Stimulated activated CD8-positive, alpha-beta memory T cell treated with anti-CD3 and anti-CD28 coated beads, Interleukin-15, amount 100 ng/mL, for 4 hours (primary cell): Measurements from ENCODE around the gene SETD5.
"Not testable (repeated sequence)": the region's sequence is repeated elsewhere in the genome, so short reads cannot be mapped to it uniquely, and the experiment has no call there.

ENCODE experiments used
- DNase-seq, 2 donors: peaks; one replicate each; pipeline ENCODE4 v3.0.0-alpha.2; 2020; ENCODE audit warnings: low read depth in 2 of 2

Gene SETD5

DNA sequence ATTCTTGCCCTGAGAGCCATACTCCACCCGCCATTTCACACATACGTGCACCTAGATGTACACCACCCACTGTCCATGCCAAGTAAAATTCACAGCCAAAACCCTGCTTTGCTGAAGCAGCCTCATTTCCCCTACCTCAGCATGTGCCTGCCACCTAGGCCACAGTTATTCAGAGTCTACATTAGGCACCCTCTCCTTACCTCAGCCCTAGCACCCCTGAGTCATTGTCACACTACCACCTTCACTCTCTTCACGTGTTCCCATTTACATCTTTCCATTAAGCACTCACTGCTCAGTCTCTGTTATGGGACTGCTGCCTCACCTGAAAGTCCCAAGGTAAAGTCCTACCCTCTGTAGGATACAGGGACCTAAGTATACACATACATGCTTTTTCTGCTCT lies 70.0 kb downstream of the SETD5 start:
- DNase-seq = no peak

DNA sequence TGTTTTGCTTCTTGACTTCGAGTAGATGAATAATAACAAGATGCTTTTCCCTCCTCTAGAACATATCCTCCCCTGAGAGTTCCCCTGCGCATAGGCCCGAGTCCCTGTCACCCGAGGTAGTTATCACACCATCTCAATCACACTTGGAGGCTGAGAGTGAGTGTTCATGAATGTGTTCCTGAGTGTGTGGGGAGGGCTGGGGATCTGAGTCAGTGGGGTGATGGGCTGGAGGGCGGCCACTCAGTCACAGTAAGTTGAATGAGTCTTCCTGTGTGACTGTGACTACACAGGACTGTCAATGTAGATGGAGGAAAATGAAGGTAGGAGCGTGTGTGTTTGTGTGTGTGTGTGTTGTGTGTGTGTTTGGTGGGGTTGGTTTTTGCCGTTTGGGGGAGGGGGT lies 71.0 kb downstream of the SETD5 start:
- DNase-seq = peak in 1 of 2 donors; percentile 2

DNA sequence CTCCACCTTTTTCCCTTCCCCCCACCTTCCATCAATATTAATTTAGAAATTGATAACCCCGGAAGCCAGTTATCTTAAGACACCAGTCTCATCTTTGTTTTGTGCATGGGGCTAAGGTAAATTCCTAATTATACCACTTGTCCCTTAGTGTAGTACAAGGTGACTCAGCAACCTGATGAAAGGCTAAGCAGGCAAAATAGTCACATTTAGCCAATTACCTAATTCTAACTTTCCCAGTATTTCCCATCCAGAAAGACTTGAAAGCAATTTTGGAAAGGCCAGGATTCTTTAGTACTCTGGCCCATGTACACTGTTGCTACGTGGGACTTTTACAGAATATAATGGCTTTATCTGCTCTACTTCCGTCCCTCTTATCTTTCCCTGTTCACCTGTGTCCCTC lies 72.6 kb downstream of the SETD5 start:
- no peak for DNase-seq

DNA sequence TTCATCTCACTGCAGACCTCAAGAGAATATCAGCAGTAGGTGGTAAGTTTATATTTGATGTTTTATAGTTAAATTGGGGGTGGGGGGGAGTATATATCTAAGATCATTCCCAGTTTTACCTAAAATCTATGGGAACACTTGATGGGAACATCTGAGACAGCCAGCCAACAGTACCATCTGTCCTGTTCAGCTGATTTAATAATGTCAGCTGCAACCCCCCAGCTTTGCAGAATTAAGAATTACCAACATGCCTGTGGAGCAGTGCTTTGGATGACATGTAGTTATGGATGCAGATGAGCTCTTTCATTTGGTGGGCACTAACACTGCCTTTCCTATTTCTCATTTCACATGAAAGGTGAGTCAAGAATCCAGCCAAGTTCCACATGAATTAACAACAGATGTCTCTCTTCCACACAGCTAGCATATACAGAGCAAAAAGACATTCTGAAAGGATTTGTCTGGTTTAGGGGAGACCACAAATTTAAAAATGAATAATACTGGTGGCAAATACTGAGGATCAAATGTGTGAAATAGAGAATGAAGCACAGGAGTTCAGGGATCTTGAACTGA lies 76.2 kb downstream of the SETD5 start:
- DNase-seq = no peak

DNA sequence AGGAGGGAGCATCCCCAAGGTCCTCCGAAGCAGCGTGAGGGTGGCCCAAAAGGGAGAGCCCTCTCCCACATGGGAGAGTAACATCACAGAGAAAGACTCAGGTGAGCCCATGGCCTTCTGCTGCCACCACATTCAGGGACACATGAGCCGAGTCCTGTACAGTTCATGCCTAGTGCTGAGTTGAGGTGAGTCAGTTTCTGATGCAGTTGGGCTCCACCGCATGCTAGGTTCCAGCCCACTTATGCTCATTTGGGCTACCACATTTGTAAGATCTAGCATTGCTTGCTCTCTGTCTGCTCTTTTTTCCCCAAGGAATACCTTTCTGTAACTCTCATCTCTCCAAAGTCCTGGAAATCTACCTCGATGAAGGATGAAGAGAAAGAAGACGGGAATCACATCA lies 77.1 kb downstream of the SETD5 start:
- DNase-seq = no peak

DNA sequence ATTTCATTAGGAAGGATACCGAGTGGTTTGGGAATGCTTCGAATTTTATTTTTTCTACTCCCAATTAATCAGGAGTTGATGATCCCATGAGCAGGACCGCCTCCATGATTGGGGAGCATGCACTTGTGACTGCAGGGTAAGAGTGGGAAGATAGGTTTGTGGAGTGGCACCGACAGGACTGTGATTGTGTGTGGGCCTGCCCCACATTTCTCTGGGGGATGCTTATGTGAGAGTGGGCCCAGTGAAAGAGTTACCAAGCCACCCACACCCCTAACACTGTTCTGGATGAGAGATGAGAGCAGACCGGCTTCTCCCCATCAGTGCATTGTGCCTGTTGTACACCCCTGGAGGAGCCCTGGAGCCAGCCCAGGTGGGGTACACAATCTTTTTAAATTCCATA lies 79.5 kb downstream of the SETD5 start:
- DNase-seq = no peak

DNA sequence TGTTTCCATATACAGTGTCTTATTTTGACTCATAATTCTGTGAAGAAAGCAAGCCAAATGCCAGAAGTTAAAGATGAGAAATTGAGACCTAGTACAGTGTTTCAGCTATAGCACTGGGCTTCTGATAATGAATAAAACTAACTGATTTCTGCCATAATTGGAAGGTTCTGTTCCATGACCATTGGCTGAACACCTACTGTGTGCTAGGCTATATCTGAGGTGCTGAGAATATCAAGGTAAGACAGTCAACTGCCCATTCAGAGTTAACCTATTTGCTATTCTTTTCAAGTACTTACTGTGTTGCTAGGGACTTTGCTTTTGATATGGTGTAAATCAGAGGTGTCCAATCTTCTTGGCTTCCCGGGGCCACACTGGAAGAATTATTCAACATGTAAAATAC lies 82.8 kb downstream of the SETD5 start:
- DNase-seq = no peak

DNA sequence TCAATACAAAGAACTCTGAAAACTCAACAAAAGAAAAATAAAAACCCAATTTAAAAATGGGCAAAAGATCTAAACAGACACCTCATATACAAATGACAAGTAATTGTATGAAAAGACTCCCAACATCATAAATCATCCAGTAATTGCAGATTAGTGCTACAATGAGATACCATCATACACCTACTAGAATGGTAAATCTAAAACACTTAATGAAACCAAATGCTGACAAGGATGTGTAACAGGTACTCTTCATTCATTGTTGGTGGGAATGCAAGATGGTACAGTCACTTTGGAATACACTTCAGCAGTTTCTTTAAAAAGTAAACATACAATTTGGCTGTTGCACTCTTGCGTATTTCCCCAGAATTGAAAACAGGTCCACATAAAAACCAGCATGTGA lies 87.8 kb downstream of the SETD5 start:
- no peak for DNase-seq

DNA sequence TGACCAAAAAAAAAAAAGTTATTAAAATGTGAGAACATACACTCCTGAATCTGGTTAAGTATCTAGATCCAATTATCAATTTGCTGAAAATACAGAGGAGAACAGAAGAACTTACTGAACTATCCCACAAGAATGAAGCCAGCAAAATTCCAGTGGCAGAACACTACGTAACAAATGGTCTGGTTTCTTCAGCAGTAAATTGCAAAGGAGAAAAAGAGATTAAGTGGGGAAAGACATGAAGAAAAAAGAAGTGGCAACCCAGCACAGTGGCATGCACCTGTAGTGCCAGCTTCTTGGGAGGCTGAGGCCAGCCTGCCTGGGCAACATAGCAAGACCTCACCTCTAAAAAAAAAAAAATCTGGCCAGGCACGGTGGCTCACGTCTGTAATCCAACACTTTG lies 94.1 kb downstream of the SETD5 start:
- DNase-seq = no peak

DNA sequence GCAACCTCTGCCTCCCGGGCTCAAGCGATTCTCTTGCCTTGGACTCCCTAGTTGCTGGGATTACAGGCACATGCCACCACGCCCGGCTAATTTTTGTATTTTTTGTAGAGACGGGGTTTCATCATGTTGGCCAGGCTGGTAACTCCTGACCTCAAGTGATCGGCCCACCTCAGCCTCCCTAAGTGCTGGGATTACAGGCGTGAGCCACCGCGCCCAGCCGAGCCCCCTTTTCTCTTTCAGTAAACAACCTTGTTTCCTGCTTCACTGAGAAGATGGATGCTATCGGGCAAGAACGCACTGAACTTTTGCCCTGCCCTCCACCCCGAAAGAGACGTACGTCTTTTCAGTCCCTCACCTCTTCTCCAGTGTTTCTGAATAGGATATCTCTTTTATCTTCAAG lies 96.6 kb downstream of the SETD5 start:
- not testable (repeated sequence) for DNase-seq

DNA sequence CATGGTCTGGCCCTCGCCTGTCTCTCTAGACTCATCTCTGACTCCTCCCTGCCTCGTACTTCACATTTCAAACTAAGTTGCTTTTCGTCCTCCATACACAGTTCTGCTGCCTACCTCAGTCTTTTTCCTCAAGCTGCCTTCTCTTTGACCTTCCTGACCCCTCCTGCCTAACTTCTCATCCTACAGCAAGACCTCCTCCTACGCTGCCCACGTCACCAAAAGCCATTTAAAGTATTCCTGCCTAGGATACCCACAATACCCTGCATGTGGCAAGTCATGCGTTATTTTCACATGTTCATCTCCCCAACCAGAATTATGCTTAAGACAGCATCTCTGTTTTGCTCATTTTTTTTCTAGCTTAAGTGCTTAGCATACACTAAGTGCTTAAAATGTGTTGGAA lies 99.5 kb downstream of the SETD5 start:
- DNase-seq = no peak

DNA sequence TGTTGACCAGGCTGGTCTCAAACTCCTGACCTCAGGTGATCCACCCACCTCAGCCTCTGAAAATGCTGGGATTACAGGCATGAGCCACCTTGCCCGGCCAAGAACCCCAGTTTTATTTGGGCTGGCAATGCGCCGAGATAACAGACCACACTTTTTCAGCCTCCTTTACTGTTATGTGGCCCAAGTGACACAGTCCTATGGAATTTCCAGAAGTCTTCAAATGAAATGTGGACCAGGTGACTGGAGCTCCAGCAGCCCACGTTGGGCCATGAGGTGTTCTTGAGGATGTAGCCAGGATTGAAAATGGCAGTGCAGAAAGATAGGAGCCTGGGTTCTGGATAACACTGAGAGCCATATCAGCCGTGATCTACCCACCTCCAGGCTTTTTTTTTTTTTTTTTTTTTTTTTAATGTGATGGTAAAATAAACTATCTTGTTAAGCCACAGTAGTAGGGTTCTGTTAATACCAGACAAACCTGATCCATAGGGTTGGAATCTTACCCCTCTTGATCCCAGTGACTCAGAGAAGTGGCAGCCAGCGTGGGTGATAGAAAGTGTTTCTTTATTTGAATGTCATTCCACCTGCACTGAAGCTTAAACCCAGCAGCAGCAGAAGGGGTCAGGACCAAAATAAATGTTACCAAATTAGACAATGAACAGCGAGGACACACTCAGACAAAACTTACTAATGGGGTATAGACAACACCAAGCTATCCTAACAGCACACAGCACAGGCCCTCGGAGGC lies 100.6 kb downstream of the SETD5 start:
- DNase-seq = no peak

DNA sequence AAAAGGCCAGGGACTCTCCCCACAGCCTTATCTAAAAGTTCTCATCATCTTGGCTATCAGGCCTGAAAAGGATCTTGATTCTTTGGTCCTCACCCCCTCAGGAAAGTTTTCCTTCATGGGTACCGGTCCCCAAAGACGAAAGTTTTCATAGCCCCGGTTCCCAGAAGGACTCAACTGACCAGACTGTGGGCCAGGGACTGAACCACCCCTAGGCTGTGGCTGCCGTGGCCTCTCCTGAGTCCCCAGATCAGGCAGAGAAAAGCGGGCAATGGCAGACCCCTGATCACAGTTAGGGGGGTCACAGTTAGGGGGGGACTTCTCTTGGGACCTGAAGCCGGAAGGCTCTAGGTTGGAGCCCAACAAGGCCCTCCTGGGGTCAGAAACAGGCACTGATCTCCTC lies 101.4 kb downstream of the SETD5 start:
- DNase-seq = no peak

DNA sequence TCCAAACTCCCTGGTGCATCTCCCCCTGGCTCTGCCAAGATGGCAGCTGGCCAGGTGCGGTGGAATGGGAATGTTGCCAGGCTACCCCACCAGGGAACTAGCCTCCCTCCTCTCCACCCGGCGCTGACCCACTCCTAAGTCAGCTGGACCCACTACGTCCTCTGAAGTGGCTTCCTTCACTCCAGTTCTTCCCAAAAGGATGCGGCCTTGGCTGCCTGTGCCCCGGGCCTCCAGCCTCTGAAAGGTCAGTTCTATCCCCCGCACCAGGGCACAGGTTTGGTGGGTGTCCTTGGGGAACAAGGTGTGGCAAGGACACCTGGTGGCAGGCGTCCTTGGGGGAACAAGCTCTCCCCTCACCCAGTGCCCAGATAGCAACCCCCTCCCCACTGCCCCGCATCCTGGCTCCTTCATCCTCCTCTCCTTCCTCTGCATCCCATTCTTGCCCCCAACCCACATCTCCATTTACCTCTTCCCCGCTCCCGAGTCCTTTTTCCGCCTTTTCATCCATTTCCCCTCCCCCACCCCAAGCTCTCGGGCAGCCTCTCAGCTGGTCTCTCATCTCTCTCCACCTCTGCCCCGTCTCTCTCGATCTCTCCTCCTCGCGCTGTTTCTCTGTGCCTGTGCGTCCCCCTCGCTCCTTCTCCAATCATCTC lies 102.2 kb downstream of the SETD5 start:
- no peak for DNase-seq

DNA sequence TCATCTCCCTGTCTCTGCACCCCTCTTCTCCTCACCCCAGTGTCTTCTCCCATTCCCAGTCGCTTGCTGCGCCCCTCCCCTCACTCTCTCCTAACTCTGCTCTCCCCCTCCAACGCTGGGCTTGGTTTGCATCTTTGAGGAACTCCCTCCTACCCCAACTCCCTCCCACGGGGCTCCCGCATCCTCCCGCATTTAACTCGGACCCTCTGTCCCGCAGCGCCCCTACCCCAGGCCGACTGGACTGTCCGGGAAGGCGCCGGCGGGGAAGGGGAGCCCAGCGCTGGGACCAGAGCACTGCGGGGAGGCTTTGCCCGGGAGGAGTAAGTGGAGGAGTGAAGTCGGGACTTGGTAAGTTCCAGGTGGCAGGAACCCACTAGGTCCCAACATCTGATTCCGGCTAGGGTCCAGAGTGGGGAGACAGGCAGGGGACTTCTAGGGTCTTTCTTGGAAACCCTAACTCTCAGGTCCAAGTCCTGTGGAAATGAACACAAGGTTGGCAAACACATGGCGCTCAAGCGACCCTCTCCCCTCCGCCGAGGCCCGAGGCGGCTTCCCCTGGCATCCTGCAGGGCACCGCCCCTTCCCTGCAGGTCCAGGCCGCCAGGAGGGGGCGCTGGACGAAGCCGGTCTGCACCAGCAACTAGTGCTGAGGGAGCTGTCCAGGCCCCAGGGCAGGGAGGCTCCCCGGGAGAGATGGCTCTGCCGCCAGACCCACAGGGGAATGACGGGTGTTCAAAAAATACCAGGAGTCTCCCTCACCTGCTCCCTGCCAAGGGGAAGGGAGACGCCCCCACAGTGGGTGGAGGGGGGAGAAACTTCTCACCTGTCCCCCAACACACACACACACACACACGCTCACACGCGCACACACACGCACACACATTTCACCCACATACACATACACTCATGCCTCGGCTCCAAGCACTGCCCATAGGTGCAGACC lies 103.0 kb downstream of the SETD5 start:
- no peak for DNase-seq

DNA sequence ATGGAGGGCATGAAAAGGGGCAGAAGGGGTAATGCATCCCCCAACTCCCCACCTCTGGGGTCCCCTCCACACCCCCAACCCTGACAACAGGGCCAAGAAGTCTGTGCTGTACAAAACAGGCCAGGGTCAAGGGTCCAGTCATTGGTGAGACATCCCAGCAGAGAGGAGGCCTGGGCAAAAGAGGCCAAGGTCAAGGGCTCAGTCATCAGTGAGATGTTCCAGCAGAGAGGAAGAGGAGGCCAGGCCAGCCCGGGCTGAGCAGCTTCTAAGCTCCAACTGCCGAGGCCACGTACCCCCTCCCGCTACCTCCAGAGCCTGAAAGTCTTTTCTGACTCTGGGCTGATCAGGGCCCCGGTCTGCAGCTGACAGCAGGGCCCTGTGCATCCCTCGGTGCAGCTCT lies 103.8 kb downstream of the SETD5 start:
- no peak for DNase-seq

DNA sequence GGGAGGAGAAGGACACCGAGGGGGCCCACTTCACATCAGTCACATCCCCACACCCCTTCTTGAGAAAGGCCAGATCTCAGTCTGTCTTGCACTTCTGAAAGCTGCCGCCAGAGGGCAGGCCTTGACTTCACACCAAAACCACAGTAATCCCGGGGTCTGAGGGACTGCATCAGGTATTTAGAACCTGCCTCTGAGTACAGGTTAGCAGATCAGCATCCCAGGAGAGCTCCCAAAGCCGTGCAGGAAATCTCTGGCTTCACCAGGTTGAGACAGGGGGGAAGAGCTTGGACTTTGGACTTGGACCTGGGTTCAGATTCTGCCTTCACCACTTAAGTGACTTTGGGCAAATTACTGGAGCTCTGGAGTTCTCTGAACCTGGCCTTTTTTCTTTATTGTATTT lies 105.9 kb downstream of the SETD5 start:
- DNase-seq = peak; percentile 12 to 34

DNA sequence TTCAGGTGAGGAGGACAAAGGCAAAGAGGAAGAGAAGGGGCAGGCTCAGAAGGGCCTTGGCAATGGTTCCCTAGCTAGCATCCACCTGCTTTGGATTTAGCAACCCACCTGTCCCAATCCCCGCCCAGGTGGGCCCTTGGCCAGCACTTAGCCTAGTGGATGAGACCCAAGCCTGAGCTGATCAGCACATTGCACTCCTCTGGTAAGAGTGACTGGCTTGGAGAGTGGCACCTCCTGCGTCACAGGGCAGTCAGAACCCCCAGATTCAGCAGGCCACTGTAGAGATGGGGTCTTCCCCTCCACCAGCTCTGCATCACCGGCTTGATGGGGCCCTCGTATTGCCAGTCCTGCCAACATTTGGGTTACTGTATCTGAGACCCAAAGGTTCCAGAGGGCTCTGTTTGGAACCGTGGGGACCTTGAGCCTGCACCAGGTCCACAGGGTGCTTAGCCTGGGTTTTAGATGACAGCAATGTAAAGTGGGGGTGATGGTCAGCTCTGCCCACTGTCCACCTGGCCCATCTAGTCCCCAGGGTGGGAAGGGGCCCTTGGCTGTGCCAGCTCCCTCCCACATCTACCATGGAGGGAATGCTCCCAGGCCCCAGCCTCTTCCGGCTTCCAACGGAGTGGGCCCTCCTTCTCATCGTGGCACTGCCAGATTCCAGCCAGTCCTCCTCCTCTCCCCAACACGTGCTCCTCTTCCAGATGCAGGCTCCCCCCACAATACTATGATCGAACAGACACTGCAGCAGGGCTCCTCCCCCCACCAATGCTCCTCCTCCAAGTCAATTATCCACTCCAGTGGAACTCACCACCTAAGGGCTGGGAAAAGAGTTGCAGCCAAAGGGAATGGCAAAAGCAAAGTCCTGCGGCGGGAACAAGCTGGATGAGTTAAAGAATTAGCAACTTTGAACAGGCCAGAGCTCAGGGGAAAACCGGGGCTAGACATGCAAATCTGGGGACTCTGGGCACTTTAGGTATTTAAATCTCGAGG lies 110.5 kb downstream of the SETD5 start:
- no peak for DNase-seq

DNA sequence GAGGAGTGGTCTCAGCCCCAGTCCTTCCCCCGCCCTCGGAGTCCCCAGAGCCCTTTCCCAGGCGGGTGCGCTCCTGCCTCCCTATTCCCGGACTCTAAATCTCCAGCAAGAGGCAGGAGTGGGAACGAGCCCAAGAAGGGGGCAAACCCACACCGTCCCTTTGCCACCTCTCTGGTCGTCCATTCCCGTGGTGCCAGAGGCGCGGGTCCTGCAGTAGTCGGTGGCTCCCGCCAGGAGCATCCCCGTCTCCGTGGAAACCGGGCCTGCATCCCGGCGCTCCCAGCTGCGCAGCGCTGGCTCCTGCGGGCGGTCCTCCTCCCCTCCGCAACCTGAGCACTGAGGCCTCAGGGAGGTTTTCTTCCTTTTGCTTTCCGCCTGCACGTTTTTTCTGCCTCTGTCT lies 111.4 kb downstream of the SETD5 start:
- no peak for DNase-seq

DNA sequence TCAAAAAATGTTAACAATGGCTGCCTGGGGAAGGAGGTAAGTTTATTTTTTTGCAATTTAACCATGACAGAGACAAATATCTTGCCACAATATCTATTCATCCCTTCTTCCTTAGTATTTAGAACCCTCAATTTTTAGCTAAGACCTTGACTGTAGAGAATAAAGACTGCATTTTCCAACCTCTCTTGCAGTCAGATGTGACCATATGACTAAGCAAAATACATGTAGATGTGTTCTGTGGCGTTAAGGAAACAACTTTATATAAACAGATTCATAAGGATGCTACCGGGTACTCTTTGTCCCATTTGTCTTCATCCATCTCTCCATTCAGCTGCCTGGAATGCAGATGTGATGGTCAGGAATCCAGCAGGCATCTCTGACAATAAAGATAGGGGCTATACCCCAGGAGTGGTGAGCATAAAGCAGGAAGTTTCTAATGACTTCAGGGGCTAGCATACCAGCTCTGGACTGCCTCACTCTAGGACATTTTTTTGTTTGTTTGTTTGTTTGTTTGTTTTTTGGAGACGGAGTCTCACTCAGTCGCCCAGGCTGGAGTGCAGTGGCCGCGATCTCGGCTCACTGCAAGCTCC lies 115.1 kb downstream of the SETD5 start:
- no peak for DNase-seq

DNA sequence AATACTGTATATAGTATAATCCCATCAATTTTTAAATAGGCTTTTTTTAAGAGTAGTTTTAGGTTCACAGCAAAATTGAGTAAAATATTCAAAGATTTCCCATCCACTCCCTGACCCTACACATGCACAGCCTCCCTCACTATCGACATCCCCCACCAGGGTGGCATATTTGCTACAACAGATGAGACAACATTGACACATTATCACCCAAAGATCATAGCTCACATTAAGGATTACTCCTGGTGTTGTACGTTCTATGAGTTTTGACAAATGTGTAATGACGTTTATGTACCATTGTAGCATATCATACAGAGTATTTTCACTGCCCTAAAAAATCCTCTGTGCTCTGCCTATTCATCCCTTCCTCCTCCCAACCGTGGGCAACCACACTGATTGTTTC lies 116.9 kb downstream of the SETD5 start:
- no peak for DNase-seq
